ENCODE results near the gene TMEM45B. TPM values are rescaled to one million over a fixed set of nuclear protein-coding genes. Genes with fewer than 3 reads are reported as not detected.
"Not testable (repeated sequence)": the region's sequence is repeated elsewhere in the genome, so short reads cannot be mapped to it uniquely, and the experiment has no call there.

TMEM45B gene
- total RNA-seq, 3 donors from 2014 or later: 0.16 to 0.48 (median 0.33) TPM

GRCh38 chr11:129852125-129852740 lies 36.6 kb downstream of the TMEM45B start:
- ATAC-seq (no peak), DNase-seq (no peak)
- no peak overlapping the region for H3K4me3 Mint-ChIP-seq
- no peaks in the 10 kb centered on the region for H3K27me3 Mint-ChIP-seq (ENCODE audit: low read depth)
- peaks cover 7% of the 10 kb centered on the region for H3K36me3 Mint-ChIP-seq (ENCODE audit: insufficient read depth)
- peaks cover 33% of the 10 kb centered on the region for H3K4me1 Mint-ChIP-seq (ENCODE audit: low read depth)
- no peaks in the 10 kb centered on the region for H3K9me3 Mint-ChIP-seq

GRCh38 chr11:129853518-129854231 lies 38.0 kb downstream of the TMEM45B start:
- Mint-ChIP-seq H3K4me1 (ENCODE audit: low read depth) (peaks cover 42% of the 10 kb centered on the region), H3K36me3 (ENCODE audit: insufficient read depth) (peaks cover 12% of the 10 kb centered on the region), H3K4me3 (peak overlapping the region; percentile 49), H3K9me3 (no peaks in the 10 kb centered on the region), H3K27me3 (ENCODE audit: low read depth) (no peaks in the 10 kb centered on the region)
- ATAC-seq: peak; percentile 61 to 65
- DNase-seq: peak; percentile 25

GRCh38 chr11:129854232-129854805 lies 38.7 kb downstream of the TMEM45B start:
- H3K4me3 Mint-ChIP-seq: peak overlapping the region; percentile 49
- ATAC-seq: peak in 1 of 2 donors; percentile 44
- H3K27me3 Mint-ChIP-seq (ENCODE audit: low read depth): no peaks in the 10 kb centered on the region
- no peak for DNase-seq
- peaks cover 47% of the 10 kb centered on the region for H3K4me1 Mint-ChIP-seq (ENCODE audit: low read depth)
- no peaks in the 10 kb centered on the region for H3K9me3 Mint-ChIP-seq
- peaks cover 12% of the 10 kb centered on the region for H3K36me3 Mint-ChIP-seq (ENCODE audit: insufficient read depth)

- no peaks in the 10 kb centered on the region for H3K9me3 Mint-ChIP-seq
- peaks cover 55% of the 10 kb centered on the region for H3K4me1 Mint-ChIP-seq (ENCODE audit: low read depth)
- no peaks in the 10 kb centered on the region for H3K27me3 Mint-ChIP-seq (ENCODE audit: low read depth)
- DNase-seq (no peak), ATAC-seq (no peak)
- peaks cover 15% of the 10 kb centered on the region for H3K36me3 Mint-ChIP-seq (ENCODE audit: insufficient read depth)
- no peak overlapping the region for H3K4me3 Mint-ChIP-seq
These were observed 39.4 kb downstream of the TMEM45B start for GRCh38 chr11:129855086-129855485.

GRCh38 chr11:129856036-129856435 lies 40.4 kb downstream of the TMEM45B start:
- H3K4me1 Mint-ChIP-seq (ENCODE audit: low read depth): peaks cover 62% of the 10 kb centered on the region
- ATAC-seq (no peak), DNase-seq (no peak)
- H3K27me3 Mint-ChIP-seq (ENCODE audit: low read depth): no peaks in the 10 kb centered on the region
- peaks cover 18% of the 10 kb centered on the region for H3K36me3 Mint-ChIP-seq (ENCODE audit: insufficient read depth)
- H3K9me3 Mint-ChIP-seq: no peaks in the 10 kb centered on the region
- H3K4me3 Mint-ChIP-seq: no peak overlapping the region

GRCh38 chr11:129861702-129862522 lies 46.3 kb downstream of the TMEM45B start:
- Mint-ChIP-seq H3K36me3 (ENCODE audit: insufficient read depth) (peaks cover 44% of the 10 kb centered on the region), H3K9me3 (no peaks in the 10 kb centered on the region), H3K4me1 (ENCODE audit: low read depth) (peaks cover 51% of the 10 kb centered on the region), H3K4me3 (no peak overlapping the region), H3K27me3 (ENCODE audit: low read depth) (no peaks in the 10 kb centered on the region)
- DNase-seq (no peak), ATAC-seq (no peak)

GRCh38 chr11:129864811-129865210 lies 49.2 kb downstream of the TMEM45B start:
- H3K27me3 Mint-ChIP-seq (ENCODE audit: low read depth): no peaks in the 10 kb centered on the region
- ATAC-seq: no peak
- no peaks in the 10 kb centered on the region for H3K9me3 Mint-ChIP-seq
- peaks cover 37% of the 10 kb centered on the region for H3K4me1 Mint-ChIP-seq (ENCODE audit: low read depth)
- H3K4me3 Mint-ChIP-seq: no peak overlapping the region
- peaks cover 55% of the 10 kb centered on the region for H3K36me3 Mint-ChIP-seq (ENCODE audit: insufficient read depth)
- DNase-seq: no peak

GRCh38 chr11:129865701-129866100 lies 50.1 kb downstream of the TMEM45B start:
- Mint-ChIP-seq H3K27me3 (ENCODE audit: low read depth) (no peaks in the 10 kb centered on the region), H3K4me1 (ENCODE audit: low read depth) (peaks cover 30% of the 10 kb centered on the region), H3K4me3 (no peak overlapping the region), H3K9me3 (no peaks in the 10 kb centered on the region), H3K36me3 (ENCODE audit: insufficient read depth) (peaks cover 57% of the 10 kb centered on the region)
- DNase-seq (no peak), ATAC-seq (peak; percentile 54 to 71)

- H3K27me3 Mint-ChIP-seq (ENCODE audit: low read depth): no peaks in the 10 kb centered on the region
- peaks cover 63% of the 10 kb centered on the region for H3K36me3 Mint-ChIP-seq (ENCODE audit: insufficient read depth)
- no peak overlapping the region for H3K4me3 Mint-ChIP-seq
- no peak for DNase-seq
- peaks cover 24% of the 10 kb centered on the region for H3K4me1 Mint-ChIP-seq (ENCODE audit: low read depth)
- ATAC-seq: no peak
- H3K9me3 Mint-ChIP-seq: no peaks in the 10 kb centered on the region
These were observed 50.7 kb downstream of the TMEM45B start for GRCh38 chr11:129866311-129866710.

GRCh38 chr11:129868626-129869025 lies 53.0 kb downstream of the TMEM45B start:
- peaks cover 65% of the 10 kb centered on the region for H3K36me3 Mint-ChIP-seq (ENCODE audit: insufficient read depth)
- not testable (repeated sequence) for H3K27me3 Mint-ChIP-seq (ENCODE audit: low read depth); H3K9me3 Mint-ChIP-seq

GRCh38 chr11:129871914-129872313 lies 56.3 kb downstream of the TMEM45B start:
- Mint-ChIP-seq H3K36me3 (ENCODE audit: insufficient read depth) (peaks cover 65% of the 10 kb centered on the region), H3K27me3 (ENCODE audit: low read depth) (no peaks in the 10 kb centered on the region), H3K9me3 (no peaks in the 10 kb centered on the region), H3K4me1 (ENCODE audit: low read depth) (peaks cover 5% of the 10 kb centered on the region), H3K4me3 (no peak overlapping the region)
- ATAC-seq (no peak), DNase-seq (no peak)

More at GRCh38 chr11:129868626-129869025, 53.0 kb downstream of the TMEM45B start:
- not testable (repeated sequence) for ATAC-seq, DNase-seq, H3K4me3 Mint-ChIP-seq
- peaks cover 13% of the 10 kb centered on the region for H3K4me1 Mint-ChIP-seq (ENCODE audit: low read depth)

- peaks cover 78% of the 10 kb centered on the region for H3K36me3 Mint-ChIP-seq (ENCODE audit: insufficient read depth)
These were observed 64.7 kb downstream of the TMEM45B start for GRCh38 chr11:129880311-129880710.

GRCh38 chr11:129881570-129882170 lies 66.0 kb downstream of the TMEM45B start:
- DNase-seq (peak; percentile 37), ATAC-seq (peak in 1 of 2 donors; percentile 62)
- no peaks in the 10 kb centered on the region for H3K4me1 Mint-ChIP-seq (ENCODE audit: low read depth)
- H3K9me3 Mint-ChIP-seq: no peaks in the 10 kb centered on the region
- no peak overlapping the region for H3K4me3 Mint-ChIP-seq
- H3K36me3 Mint-ChIP-seq (ENCODE audit: insufficient read depth): peaks cover 80% of the 10 kb centered on the region
- H3K27me3 Mint-ChIP-seq (ENCODE audit: low read depth): no peaks in the 10 kb centered on the region

More at GRCh38 chr11:129880311-129880710, 64.7 kb downstream of the TMEM45B start:
- Mint-ChIP-seq H3K4me1 (ENCODE audit: low read depth) (no peaks in the 10 kb centered on the region), H3K27me3 (ENCODE audit: low read depth) (no peaks in the 10 kb centered on the region), H3K9me3 (no peaks in the 10 kb centered on the region), H3K4me3 (no peak overlapping the region)
- DNase-seq: no peak
- no peak for ATAC-seq

GRCh38 chr11:129884581-129884980 lies 68.9 kb downstream of the TMEM45B start:
- no peaks in the 10 kb centered on the region for H3K27me3 Mint-ChIP-seq (ENCODE audit: low read depth)
- peaks cover 17% of the 10 kb centered on the region for H3K4me1 Mint-ChIP-seq (ENCODE audit: low read depth)
- no peak overlapping the region for H3K4me3 Mint-ChIP-seq
- H3K36me3 Mint-ChIP-seq (ENCODE audit: insufficient read depth): peaks cover 76% of the 10 kb centered on the region
- DNase-seq (no peak), ATAC-seq (no peak)
- no peaks in the 10 kb centered on the region for H3K9me3 Mint-ChIP-seq

All from activated T-cell treated with anti-CD3 and anti-CD28 coated beads, Interleukin-2, amount 50 U/mL, for 4 hours (primary cell).